ENCODE data around the gene CAMK2A. TPM values are rescaled to one million over a fixed set of nuclear protein-coding genes. Genes with fewer than 3 reads are reported as not detected.

Gene CAMK2A
- total and polyA plus RNA-seq, 10 donors, result 0.03 to 1.1 (median 0.66) TPM; not detected in 2

DNA sequence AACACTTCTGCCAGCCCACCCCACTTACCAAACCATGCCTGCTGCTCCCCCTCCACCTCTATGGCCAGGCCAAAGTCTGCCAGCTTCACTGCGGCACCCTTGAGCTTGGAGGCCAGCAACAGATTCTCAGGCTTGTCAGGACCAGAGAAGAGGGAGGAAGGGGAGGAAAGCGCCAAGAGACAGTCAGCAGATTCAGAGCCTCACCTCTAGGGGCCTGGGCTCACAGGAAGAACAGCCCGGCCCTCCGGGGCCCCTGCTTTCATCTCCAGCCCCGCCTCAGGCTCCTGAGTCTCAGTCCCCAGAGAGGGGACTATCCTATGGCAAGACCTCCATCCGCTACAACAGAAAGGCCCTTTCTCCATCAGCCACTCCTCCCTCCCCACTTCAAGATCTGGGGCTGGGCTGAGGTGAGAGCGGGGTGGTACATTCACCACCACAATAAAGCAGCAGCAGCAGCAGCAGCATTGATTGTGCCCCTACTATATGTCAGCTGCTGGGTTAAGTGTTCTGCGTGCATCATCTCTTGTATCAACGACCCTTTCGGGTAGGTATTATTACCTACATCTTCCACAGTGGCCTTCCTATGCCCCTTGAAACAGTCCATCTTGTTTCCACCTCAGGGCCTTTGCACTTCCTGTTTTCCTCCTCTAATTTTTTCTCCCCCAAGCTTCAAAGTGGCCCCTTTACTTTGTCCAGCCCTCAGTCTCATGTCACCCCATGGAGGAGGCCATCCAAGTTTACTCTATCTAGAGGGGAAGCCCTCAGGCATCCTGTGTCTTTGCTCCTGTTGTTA is 36.0 kb downstream of the CAMK2A start:
- no peak overlapping the region for H3K27ac ChIP-seq
- intact Hi-C loops (cut with DNase I; ENCODE audit: low total_unique reads), result no loop called here
- no peaks in the 10 kb centered on the region for H3K27me3 ChIP-seq (replicated peaks in 1 of 7)
- TF ChIP-seq POLR2A (IDR thresholded peaks at IDR 0.05), result no peak
- no peak for TF ChIP-seq POLR2AphosphoS5 (IDR thresholded peaks at IDR 0.05)
- TF ChIP-seq, protein P1, sequence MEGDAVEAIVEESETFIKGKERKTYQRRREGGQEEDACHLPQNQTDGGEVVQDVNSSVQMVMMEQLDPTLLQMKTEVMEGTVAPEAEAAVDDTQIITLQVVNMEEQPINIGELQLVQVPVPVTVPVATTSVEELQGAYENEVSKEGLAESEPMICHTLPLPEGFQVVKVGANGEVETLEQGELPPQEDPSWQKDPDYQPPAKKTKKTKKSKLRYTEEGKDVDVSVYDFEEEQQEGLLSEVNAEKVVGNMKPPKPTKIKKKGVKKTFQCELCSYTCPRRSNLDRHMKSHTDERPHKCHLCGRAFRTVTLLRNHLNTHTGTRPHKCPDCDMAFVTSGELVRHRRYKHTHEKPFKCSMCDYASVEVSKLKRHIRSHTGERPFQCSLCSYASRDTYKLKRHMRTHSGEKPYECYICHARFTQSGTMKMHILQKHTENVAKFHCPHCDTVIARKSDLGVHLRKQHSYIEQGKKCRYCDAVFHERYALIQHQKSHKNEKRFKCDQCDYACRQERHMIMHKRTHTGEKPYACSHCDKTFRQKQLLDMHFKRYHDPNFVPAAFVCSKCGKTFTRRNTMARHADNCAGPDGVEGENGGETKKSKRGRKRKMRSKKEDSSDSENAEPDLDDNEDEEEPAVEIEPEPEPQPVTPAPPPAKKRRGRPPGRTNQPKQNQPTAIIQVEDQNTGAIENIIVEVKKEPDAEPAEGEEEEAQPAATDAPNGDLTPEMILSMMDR (IDR thresholded peaks at IDR 0.05 in 8 of 11, conservative IDR thresholded peaks at IDR 0.05 in 3 of 11), result no peak
- no peak overlapping the region for H3K4me3 ChIP-seq
- no peak for DNase-seq
- WGBS, 5 donors, result 73 to 80% (median 79%) methylated on average over 10 of the region's 10 CpGs
- H3K9me3 ChIP-seq, result no peaks in the 10 kb centered on the region
- no peaks in the 10 kb centered on the region for H3K36me3 ChIP-seq
- no peaks in the 10 kb centered on the region for H3K4me1 ChIP-seq

DNA sequence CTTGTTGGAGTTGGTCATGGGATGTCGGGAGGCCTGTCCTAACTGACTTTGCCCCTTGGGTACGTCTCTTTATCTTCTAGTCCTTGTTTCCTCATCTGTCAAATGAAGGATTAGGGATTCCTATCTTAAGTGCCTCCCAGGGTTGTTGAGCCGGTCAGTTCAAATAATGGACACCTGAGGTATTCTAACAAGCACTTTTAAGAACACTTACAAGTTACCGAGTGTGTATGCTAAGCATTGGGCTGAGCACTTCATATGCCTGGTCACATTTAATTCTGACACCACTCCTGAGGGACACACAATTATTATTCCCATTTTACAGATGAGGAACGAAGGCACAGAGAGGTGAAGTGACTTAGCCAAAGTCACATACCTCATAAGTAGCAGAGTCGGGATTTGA is 37.1 kb downstream of the CAMK2A start:
- no peaks in the 10 kb centered on the region for H3K27me3 ChIP-seq (replicated peaks in 1 of 7)
- no peaks in the 10 kb centered on the region for H3K4me1 ChIP-seq
- TF ChIP-seq POLR2A (IDR thresholded peaks at IDR 0.05) (no peak), POLR2AphosphoS5 (IDR thresholded peaks at IDR 0.05) (no peak)
- TF ChIP-seq, protein P1 (IDR thresholded peaks at IDR 0.05 in 8 of 11, conservative IDR thresholded peaks at IDR 0.05 in 3 of 11), result no peak
- H3K36me3 ChIP-seq, result no peaks in the 10 kb centered on the region
- 84 to 91% (median 88%) methylated on average over 6 of the region's 6 CpGs for WGBS, 5 donors
- no peak overlapping the region for H3K4me3 ChIP-seq
- no peak overlapping the region for H3K27ac ChIP-seq
- no peak for DNase-seq
- intact Hi-C loops (cut with DNase I; ENCODE audit: low total_unique reads), result no loop called here
- H3K9me3 ChIP-seq, result no peaks in the 10 kb centered on the region

DNA sequence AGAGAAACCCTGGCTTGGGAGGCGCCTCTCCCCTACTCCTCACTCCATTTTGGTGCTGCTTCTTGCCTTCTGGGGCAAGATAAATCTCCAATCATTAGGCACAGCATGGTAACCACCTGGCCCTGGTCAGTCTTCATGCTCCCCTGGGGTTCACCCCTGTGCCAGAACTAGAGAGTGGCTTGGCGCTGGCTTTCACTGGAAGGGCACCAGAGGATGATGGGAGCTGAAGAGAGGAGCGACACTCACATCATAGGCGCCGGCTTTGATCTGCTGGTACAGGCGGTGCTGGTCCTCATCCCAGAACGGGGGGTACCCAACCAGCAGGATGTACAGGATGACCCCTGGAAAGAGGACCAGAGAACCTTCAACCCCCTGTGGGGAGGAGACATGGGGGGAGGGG is 38.1 kb downstream of the CAMK2A start:
- no peak for DNase-seq
- Histone ChIP-seq H3K4me1 (no peaks in the 10 kb centered on the region), H3K27me3 (replicated peaks in 1 of 7) (no peaks in the 10 kb centered on the region), H3K36me3 (no peaks in the 10 kb centered on the region), H3K27ac (no peak overlapping the region), H3K4me3 (no peak overlapping the region), H3K9me3 (no peaks in the 10 kb centered on the region)
- WGBS, 5 donors, result 88 to 93% (median 90%) methylated on average over 7 of the region's 7 CpGs
- intact Hi-C loops (cut with DNase I; ENCODE audit: low total_unique reads), result no loop called here
- TF ChIP-seq, protein P1 (IDR thresholded peaks at IDR 0.05 in 8 of 11, conservative IDR thresholded peaks at IDR 0.05 in 3 of 11), result no peak
- TF ChIP-seq POLR2A (IDR thresholded peaks at IDR 0.05), result no peak
- TF ChIP-seq POLR2AphosphoS5 (IDR thresholded peaks at IDR 0.05), result no peak

DNA sequence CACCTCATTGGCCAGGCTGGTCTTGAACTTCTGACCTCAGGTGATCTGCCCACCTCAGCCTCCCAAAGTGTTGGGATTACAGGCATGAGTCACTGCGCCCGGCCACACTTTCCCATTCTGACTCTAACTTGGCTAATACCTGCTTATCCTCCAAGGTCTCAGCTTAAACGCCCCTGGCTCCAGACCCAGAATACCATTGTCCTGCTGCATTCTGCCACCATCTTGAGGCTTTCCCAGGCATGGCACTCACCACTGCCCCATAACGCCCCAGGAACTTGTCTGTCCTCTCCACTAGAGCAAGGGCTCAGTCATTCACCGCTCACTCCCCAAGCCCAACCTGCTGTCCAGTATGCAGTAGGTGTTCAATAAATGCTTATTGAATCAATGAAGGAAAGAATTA is 39.8 kb downstream of the CAMK2A start:
- Histone ChIP-seq H3K36me3 (no peaks in the 10 kb centered on the region), H3K4me1 (peaks cover 0 to 7% (median 2%) of the 10 kb centered on the region in 6 donors), H3K9me3 (no peaks in the 10 kb centered on the region), H3K4me3 (no peak overlapping the region), H3K27me3 (replicated peaks in 1 of 7) (peaks cover 0 to 5% (median 0%) of the 10 kb centered on the region in 7 donors), H3K27ac (no peak overlapping the region)
- TF ChIP-seq POLR2A (IDR thresholded peaks at IDR 0.05) (no peak), POLR2AphosphoS5 (IDR thresholded peaks at IDR 0.05) (no peak)
- TF ChIP-seq, protein P1 (IDR thresholded peaks at IDR 0.05 in 8 of 11, conservative IDR thresholded peaks at IDR 0.05 in 3 of 11), result no peak
- no peak for DNase-seq
- intact Hi-C loops (cut with DNase I; ENCODE audit: low total_unique reads), result no loop called here
- WGBS, 5 donors, result 73 to 93% (median 89%) methylated on average over 5 of the region's 5 CpGs

All from spleen (tissue), 11 donors.